Heart left ventricle (tissue), 16 donors: ENCODE data around the gene PRKCH. TPM values are rescaled to one million over a fixed set of nuclear protein-coding genes. Genes with fewer than 3 reads are reported as not detected.
"Not testable (repeated sequence)": the region's sequence is repeated elsewhere in the genome, so short reads cannot be mapped to it uniquely, and the experiment has no call there.

ENCODE experiments used
- ATAC-seq, 4 donors: fragments of 200-7000 bp; cut with Tn5 transposase; one replicate each; pipeline ENCODE4 v1.9.1; 2020 to 2022; ENCODE audit warnings: moderate library complexity in 4 of 4, mild to moderate bottlenecking in 3 of 4, moderate number of reproducible peaks in 1 of 4
- DNase-seq, 5 donors: peaks; one replicate each; pipeline ENCODE4 v3.0.0-alpha.2; 2020
- H3K27ac ChIP-seq, 12 donors: fragments of 200-600 bp; sonication (generic) in 4 of 12; one replicate each; pipeline versions ENCODE4 v1.5.0 to v1.8.0; 2016 to 2022; ENCODE audit warnings: mild to moderate bottlenecking in 2 of 12
- H3K27me3 ChIP-seq, 9 donors: fragments of 200-600 bp; sonication (generic) in 2 of 9; one replicate each; pipeline versions ENCODE4 v1.5.1 to v1.8.0; 2016 to 2022; ENCODE audit warnings: mild to moderate bottlenecking in 3 of 9
- H3K36me3 ChIP-seq, 9 donors: fragments of 200-600 bp; sonication (generic) in 2 of 9; one replicate each; pipeline versions ENCODE4 v1.5.0 to v1.8.0; 2018 to 2022; ENCODE audit warnings: mild to moderate bottlenecking in 2 of 9
- H3K4me1 ChIP-seq, 12 donors: fragments of 200-600 bp; sonication (generic) in 4 of 12; one replicate each; pipeline versions ENCODE4 v1.5.0 to v1.8.0; 2016 to 2022; ENCODE audit warnings: mild to moderate bottlenecking in 3 of 12
- H3K4me3 ChIP-seq, 12 donors: fragments of 200-600 bp; sonication (generic) in 4 of 12; one replicate each; pipeline versions ENCODE4 v1.5.0 to v1.8.0; 2017 to 2022; ENCODE audit warnings: mild to moderate bottlenecking in 9 of 12, moderate library complexity in 4 of 12
- H3K9me3 ChIP-seq, 12 donors: fragments of 200-600 bp; sonication (generic) in 4 of 12; one replicate each; pipeline versions ENCODE4 v1.5.0 to v1.8.0; 2016 to 2022; ENCODE audit warnings: mild to moderate bottlenecking in 1 of 12
- POLR2A ChIP-seq, 2 donors: fragments of 450-650 bp; IDR thresholded peaks; one replicate each; pipeline ENCODE4 v1.6.1; 2017; ENCODE audit warnings: antibody characterized with exemption in 2 of 2, mild to moderate bottlenecking in 2 of 2, moderate library complexity in 2 of 2
- WGBS, 4 donors: extraction: QIAGEN DNeasy Blood & Tissue Kit in 2 of 4; methylation state at CpG; one replicate each; pipeline versions ENCODE4 v1.1.5 to v1.1.7; 2013 to 2018; 5-methylcytosine and 5-hydroxymethylcytosine counted together
- intact Hi-C, 10 donors: fragments of 100-400 bp; cut with DNase I; formaldehyde crosslinking; loops; one replicate each; pipeline versions ENCODE4 v1.11.1 to v1.14.2; 2022
- polyA plus RNA-seq, 2 donors: library from polyadenylated mRNA; stranded (reverse); fragments of 200-250 nt; gene quantifications; one replicate each; pipeline ENCODE4 v1.2.3, GENCODE V29; 2013
- total RNA-seq, 9 donors: library from RNA; depleted of rRNA in 2 of 9; stranded (reverse); fragments of >200 nt in 2 of 9; fragmentation: NEBNext Ultra II Directional in 3 of 9; extraction: Animal tissue kit (Norgen Biotek cat#: 25700) in 3 of 9; gene quantifications; one replicate each; pipeline versions ENCODE4 v1.1.0 to v1.2.4, GENCODE V29; 2016 to 2023
- TF ChIP-seq, protein P1 (sequence below), 12 donors: fragments of 200-600 bp; sonication (generic) in 4 of 12; IDR thresholded peaks; one replicate each; pipeline versions ENCODE4 v1.5.0 to v1.8.0; 2018 to 2022; ENCODE audit warnings: antibody characterized with exemption in 12 of 12, mild to moderate bottlenecking in 5 of 12
- donor health status: ischemic (EF 13 %, LVEDD 7.1; RV severe dilation, severe dysfunction).
- donor health status: healthy with polysubstance abuse.
- donor health status: DM: no; HTN: yes; CAD: no.
- donor health status: DM: no; HTN: no; CAD: no.
- donor health status: ischemic (EF 25% LVEDD 6.9; RV normal size, moderate dysfunction).
- donor health status: ischemic (EF 25% LVEDD 5.7; RV mildly dilated, moderate dysfunction).
- donor health status: healthy.
- donor health status: DM: yes; HTN: yes; CAD: no.
- donor health status: ischemic (EF 35%, LVEDD 5.7; RV mildly dilated, moderate dysfunction).
- donor health status: nonischemic (EF 11% LVEDD 7.7; RV severe dilation, severe dysfunction).
- donor health status: DM: yes; HTN: yes; CAD: no.
- donor health status: PGD.
- donor health status: ischemic (EF 29% LVEDD 5.4; RV normal size, mild dysfunction).
- donor health status: nonischemic (EF 23%, LVEDD 6.1; RV moderate dilation, normal function).

The PRKCH gene
- total and polyA plus RNA-seq, 11 donors, result 6.1 to 49.2 (median 21.7) TPM

GRCh38 chr14:61406675-61407074 is 85.3 kb downstream of the PRKCH start:
- 40 to 59% (median 44%) methylated on average over 6 of the region's 6 CpGs for WGBS, 4 donors
- H3K4me1 ChIP-seq, result peaks cover 0 to 61% (median 27%) of the 10 kb centered on the region in 12 donors
- H3K36me3 ChIP-seq, result no peaks in the 10 kb centered on the region
- TF ChIP-seq POLR2A (IDR thresholded peaks at IDR 0.05), result no peak
- TF ChIP-seq, protein P1, sequence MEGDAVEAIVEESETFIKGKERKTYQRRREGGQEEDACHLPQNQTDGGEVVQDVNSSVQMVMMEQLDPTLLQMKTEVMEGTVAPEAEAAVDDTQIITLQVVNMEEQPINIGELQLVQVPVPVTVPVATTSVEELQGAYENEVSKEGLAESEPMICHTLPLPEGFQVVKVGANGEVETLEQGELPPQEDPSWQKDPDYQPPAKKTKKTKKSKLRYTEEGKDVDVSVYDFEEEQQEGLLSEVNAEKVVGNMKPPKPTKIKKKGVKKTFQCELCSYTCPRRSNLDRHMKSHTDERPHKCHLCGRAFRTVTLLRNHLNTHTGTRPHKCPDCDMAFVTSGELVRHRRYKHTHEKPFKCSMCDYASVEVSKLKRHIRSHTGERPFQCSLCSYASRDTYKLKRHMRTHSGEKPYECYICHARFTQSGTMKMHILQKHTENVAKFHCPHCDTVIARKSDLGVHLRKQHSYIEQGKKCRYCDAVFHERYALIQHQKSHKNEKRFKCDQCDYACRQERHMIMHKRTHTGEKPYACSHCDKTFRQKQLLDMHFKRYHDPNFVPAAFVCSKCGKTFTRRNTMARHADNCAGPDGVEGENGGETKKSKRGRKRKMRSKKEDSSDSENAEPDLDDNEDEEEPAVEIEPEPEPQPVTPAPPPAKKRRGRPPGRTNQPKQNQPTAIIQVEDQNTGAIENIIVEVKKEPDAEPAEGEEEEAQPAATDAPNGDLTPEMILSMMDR (IDR thresholded peaks at IDR 0.05), result no peak
- DNase-seq (no peak), ATAC-seq (no peak)
- H3K9me3 ChIP-seq, result no peaks in the 10 kb centered on the region
- H3K4me3 ChIP-seq, result no peak overlapping the region
- H3K27me3 ChIP-seq, result no peaks in the 10 kb centered on the region
- intact Hi-C loops, result no loop called here
- peak overlapping the region in 1 of 12 donors; percentile 37 for H3K27ac ChIP-seq

GRCh38 chr14:61408498-61408897 is 87.1 kb downstream of the PRKCH start:
- no peaks in the 10 kb centered on the region for H3K27me3 ChIP-seq
- H3K27ac ChIP-seq, result no peak overlapping the region
- no peak overlapping the region for H3K4me3 ChIP-seq
- 88 to 93% (median 92%) methylated on average over 6 of the region's 6 CpGs for WGBS, 4 donors
- H3K9me3 ChIP-seq, result no peaks in the 10 kb centered on the region
- no peaks in the 10 kb centered on the region for H3K36me3 ChIP-seq
- intact Hi-C loops, result no loop called here
- TF ChIP-seq POLR2A (IDR thresholded peaks at IDR 0.05), result no peak
- TF ChIP-seq, protein P1 (IDR thresholded peaks at IDR 0.05), result no peak
- H3K4me1 ChIP-seq, result peaks cover 0 to 63% (median 24%) of the 10 kb centered on the region in 12 donors
- ATAC-seq (no peak), DNase-seq (no peak)

DNA sequence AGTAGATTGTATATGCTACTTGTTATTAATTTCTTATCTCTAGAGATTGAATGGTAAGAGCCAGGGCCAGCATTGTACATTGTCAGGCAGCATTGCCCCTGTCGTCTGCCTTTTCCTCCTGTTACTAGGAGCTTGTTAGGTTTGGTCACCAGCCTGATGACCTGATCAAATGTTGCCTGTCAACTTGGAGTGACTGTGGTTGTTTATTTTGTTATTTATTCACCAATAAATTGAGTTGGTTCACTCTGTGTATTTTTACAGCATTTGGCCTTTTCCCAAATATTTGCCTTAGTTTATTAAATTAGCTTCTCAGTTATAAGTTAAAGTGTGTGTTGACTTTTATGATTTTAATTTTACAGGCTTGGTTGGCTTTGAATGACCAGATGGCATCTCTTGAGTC is 88.4 kb downstream of the PRKCH start:
- intact Hi-C loops, result loop anchor here in 2 of 10 donors (10.0 kb wide), 2 partner anchors 45 to 85 kb away; partner anchors contain the start of gene PRKCH (in 1 of the 2)
- no peaks in the 10 kb centered on the region for H3K27me3 ChIP-seq
- H3K27ac ChIP-seq, result no peak overlapping the region
- H3K36me3 ChIP-seq, result no peaks in the 10 kb centered on the region
- no peak overlapping the region for H3K4me3 ChIP-seq
- TF ChIP-seq POLR2A (IDR thresholded peaks at IDR 0.05), result no peak
- TF ChIP-seq, protein P1 (IDR thresholded peaks at IDR 0.05), result no peak
- peaks cover 0 to 57% (median 18%) of the 10 kb centered on the region in 12 donors for H3K4me1 ChIP-seq
- WGBS, 4 donors, result 32 to 83% (median 72%) methylated on average over 1 of the region's 1 CpG
- H3K9me3 ChIP-seq, result no peaks in the 10 kb centered on the region
- ATAC-seq (no peak), DNase-seq (no peak)

- peaks cover 0 to 67% (median 50%) of the 10 kb centered on the region in 12 donors for H3K4me1 ChIP-seq
- peak overlapping the region in 6 of 12 donors; percentile 32 to 68 (median 55) for H3K27ac ChIP-seq
- not testable (repeated sequence) for H3K9me3 ChIP-seq, H3K27me3 ChIP-seq, H3K36me3 ChIP-seq, H3K4me3 ChIP-seq, ATAC-seq, DNase-seq
- intact Hi-C loops, result loop anchor here in 4 of 10 donors (5.0 to 10.0 kb wide), 6 partner anchors 41 to 91 kb away; partner anchors contain the start of gene PRKCH (in 1 of the 4)
- 88 to 94% (median 91%) methylated on average over 4 of the region's 4 CpGs for WGBS, 4 donors
Observed at GRCh38 chr14:61415934-61416333, 94.6 kb downstream of the PRKCH start.

DNA sequence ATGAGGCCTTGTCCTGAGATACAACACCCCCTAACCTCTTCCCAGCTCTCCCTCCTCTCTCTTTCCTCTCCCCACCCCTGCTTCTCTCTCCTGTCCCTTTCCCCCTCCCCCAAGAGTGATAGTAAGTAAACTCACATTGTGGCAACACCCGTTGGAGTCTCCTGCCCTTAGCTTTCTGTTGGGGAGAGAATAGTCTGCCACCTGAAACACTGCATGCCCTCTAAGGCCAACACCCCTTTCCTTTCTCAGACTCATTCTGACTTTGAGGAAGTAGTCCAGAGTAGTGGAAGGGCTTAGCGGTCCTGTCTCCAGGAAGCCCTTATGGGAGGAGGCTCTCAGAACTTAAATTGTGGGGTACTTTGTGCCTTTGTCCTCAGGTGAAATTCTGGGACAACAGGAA is 95.2 kb downstream of the PRKCH start:
- peak overlapping the region in 8 of 12 donors; percentile 32 to 68 (median 57) for H3K27ac ChIP-seq
- H3K4me1 ChIP-seq, result peaks cover 0 to 70% (median 52%) of the 10 kb centered on the region in 12 donors
- WGBS, 4 donors, result 55 to 67% (median 59%) methylated on average over 2 of the region's 2 CpGs
- no peaks in the 10 kb centered on the region for H3K36me3 ChIP-seq
- intact Hi-C loops, result loop anchor here in 4 of 10 donors (5.0 to 10.0 kb wide), 6 partner anchors 41 to 92 kb away; partner anchors contain the start of gene PRKCH (in 1 of the 4)
- no peak for DNase-seq
- TF ChIP-seq POLR2A (IDR thresholded peaks at IDR 0.05), result no peak
- TF ChIP-seq, protein P1 (IDR thresholded peaks at IDR 0.05), result no peak
- ATAC-seq, result no peak
- H3K4me3 ChIP-seq, result no peak overlapping the region
- H3K9me3 ChIP-seq, result no peaks in the 10 kb centered on the region
- no peaks in the 10 kb centered on the region for H3K27me3 ChIP-seq
